ENCODE measurements around the gene FBXL15.
A peak's percentile ranks its signal among the peaks of the same experiment; 100 is the strongest.

FBXL15 gene

DNA sequence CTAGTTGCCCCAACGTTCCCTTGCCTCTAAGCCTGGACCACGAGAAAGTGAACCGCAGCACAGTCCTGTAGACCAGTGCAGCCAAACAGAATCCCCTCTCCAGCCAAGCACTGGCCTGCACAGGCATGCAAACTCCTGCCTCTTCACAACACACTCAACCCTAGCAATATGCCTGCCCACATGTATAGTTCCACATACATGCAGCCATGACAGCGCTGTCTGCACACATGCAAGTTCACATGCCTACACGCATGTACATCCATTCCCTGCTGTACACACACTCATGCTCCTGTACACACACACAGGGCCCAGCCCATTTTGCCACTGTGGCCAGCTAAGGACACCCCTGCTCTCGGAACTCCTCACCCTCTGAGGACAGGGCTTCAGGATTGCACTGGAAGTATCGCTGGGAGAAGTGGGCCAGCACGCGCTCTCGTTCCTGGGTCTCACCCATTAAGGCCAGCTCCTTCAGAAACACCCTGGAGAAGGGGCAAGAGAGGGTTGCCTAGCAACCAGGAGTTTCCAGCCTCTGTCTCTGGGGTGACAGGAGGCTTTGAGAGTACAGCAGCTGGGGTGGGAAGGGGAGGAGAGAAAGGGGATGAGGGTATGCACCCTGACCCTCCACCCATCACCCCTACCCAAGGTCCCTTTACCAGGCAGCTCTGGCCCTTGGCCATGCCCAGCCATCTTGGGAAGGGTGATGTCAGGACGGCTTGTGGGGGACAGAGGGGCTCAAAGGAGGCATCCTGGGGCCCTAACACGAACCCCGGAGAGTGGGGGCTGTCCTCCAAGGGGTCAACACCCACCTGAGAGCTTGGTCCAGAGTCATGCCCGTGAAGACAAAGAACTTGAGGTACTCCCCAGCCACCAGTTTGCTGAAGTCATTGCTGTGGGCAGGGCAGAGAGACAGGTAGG lies 9.0 kb upstream of the FBXL15 start:
- no peak for DNase-seq

DNA sequence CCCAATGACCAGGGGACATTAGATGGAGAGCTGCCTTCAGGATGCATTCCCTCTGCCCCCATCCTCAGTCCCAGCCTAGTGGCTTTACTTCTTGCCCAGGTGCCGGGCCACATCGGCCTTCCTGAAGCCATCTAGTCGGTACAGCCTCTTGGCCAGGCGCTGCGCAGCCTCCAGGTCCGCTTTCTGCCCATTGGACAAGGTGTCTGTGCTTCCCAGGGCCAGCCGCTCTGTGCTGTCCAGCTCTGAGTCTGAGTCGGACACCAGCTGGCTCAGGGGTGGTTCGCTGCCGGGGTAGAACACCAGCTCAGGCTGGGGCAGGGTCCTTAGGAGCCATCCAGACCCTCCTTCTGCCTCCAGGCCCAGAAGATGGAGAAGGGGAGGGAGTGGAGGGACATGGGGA lies 8.3 kb upstream of the FBXL15 start:
- DNase-seq, result no peak

DNA sequence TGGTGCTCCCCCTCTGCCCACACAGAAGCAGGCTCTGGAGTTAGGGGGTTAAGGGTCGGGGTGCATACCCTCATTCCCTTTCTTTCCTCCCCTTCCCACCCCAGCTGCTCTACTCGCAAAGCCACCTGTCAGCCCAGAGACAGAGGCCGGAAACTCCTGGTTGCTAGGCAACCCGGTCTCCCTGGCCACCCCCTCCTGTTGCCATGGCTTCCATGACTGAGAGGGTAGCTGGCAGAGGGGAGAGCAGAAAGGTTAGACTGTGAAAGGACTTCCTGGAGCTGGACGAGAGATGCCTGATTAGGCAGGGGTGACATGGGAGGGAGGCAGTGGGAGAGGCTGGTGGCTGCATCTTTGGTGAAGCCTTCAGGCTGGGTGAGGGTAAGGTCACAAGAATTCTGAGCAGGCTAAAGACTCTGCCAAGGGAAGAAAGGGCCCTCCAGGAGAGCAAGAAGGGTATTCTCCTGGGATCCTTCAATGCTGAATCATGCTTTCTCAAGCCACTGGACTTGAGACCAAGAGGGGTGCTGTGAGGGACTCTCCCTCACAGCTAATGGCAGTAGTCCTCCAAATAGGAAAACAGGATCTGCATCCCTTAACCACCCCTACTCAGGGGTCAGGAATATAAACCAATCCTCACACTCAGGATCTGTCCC lies 7.5 kb upstream of the FBXL15 start:
- no peak for DNase-seq

DNA sequence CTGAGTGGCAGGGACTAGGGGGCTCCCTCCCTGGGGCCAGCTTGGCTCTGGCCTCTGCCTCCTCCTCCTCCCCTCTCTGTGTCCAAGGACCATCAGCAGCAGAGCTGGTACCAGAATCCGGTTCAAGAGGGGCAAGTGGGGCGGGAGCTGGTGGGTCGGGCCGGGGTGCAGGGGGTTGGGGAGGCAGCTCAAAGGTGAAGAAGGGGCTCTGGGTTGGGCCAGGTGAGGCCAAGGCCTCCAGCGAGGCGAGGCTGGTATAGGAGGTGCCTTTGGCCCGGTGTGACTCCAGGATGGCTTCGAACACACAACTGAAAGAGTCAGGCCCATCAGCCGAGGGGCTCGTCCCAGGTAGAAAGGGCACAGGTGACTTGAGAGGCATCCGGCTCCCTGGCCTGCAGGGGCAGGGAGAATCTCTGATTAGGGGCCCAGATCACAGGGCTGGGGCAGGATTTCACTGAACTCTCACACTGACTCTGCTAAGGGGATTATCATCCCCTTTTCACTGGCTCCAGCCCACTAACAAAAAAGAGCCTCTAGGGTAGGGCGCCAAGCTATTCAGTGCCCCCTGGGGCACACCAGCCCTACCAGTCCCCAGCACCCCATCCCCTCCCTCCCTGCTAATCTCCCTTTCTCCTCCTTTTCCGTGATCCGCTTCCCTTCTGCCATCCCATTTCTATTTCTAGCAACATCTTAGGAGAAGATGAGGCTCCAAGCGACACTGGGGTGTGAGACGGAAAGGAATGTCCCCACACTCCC lies 6.7 kb upstream of the FBXL15 start:
- no peak for DNase-seq

DNA sequence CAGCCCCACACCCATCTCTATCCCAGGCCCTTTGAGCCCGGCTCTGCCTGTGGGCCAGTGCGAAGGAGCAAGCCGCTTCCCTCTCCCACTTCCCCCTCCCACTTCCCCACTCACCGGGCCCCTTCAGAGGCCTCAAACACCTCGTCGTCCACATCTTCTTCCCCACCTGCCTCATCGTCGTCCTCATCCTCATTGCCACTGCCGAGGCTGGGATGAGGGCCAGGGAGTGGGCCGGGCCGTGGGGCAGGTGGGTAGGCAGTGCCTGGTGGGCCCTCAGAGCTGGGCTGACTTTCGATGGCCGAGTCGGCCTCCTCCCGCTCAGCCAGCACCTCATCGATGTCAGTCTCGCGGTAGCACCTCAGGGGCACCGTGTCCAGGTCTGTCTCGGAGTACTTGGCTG lies 5.9 kb upstream of the FBXL15 start:
- no peak for DNase-seq

DNA sequence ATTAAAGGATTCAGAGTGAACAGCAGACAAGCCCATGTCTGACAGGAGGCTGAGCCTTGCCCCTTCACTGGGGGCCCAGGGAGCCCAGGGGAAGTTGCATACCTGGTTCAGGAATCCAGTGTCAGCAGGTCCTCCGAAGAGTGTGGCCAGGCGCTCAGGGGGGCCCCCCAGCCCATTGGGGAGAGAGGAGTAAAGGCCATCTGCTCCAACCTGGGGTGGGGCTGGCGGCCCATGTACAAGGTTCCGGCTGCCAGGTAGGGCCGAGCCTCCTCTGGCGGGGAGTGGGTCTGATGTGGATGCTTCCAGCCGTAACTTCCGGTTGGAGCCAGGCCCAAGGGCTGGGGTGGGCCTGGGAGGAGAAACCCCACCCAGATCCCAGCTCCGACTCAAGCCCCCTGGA lies 4.4 kb upstream of the FBXL15 start:
- no peak for DNase-seq

DNA sequence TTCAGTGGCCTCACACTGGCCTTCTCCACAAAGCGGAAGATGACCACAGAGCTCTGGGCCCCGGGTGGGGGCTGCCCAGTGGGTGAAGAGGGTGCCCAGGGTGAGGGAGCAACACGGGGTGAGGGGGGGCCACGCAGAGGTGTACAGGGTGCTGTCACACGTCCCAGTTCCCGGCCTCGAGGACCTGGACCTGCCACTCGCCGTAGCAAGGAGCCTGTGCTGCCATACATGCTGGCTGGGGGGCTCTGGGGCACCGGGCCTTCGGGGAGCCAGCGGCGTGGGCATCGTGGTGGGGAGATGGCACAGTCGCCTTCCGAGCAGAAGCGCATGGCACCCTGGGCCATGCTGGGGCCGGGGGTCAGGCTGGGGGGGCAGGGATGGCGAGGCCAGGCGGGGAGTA lies 3.9 kb upstream of the FBXL15 start:
- no peak for DNase-seq

DNA sequence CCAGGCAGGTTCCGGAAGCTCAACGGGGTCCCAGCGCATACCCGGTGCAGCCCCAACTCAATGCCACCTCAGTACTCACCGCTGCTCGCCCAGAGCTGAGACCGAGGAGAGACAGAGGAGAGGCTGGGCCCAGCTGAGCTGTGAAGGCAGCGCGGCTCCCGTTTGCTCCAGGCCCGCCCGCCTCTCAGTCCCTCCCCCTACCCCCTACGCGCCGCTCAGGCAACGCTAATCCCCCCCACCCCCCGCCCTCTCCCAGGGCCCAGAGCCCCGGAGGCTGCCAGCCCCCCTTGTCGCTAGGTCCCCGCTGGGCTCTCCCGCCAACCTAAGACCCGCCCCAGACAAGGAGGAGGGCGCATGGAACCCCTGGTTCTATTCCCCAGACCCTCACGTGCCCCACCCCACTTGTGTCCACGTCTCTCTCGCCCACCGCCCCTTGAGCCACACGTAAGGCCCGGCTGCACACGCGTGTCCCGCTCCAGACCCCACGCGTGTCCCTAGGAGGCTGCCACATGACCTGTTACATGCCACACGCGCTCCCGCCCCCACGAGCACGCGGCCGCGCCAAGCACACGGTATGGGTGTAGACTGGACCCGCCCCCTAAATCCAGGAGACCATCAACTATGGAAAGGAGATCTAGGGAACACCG lies 1.9 kb upstream of the FBXL15 start, which contains the start of gene PSD:
Gene PSD (minus strand): TSS at position 164 of the 647 bp plus-strand sequence. CDS start 1,747 bp downstream, outside the sequence.
- DNase-seq, result no peak

DNA sequence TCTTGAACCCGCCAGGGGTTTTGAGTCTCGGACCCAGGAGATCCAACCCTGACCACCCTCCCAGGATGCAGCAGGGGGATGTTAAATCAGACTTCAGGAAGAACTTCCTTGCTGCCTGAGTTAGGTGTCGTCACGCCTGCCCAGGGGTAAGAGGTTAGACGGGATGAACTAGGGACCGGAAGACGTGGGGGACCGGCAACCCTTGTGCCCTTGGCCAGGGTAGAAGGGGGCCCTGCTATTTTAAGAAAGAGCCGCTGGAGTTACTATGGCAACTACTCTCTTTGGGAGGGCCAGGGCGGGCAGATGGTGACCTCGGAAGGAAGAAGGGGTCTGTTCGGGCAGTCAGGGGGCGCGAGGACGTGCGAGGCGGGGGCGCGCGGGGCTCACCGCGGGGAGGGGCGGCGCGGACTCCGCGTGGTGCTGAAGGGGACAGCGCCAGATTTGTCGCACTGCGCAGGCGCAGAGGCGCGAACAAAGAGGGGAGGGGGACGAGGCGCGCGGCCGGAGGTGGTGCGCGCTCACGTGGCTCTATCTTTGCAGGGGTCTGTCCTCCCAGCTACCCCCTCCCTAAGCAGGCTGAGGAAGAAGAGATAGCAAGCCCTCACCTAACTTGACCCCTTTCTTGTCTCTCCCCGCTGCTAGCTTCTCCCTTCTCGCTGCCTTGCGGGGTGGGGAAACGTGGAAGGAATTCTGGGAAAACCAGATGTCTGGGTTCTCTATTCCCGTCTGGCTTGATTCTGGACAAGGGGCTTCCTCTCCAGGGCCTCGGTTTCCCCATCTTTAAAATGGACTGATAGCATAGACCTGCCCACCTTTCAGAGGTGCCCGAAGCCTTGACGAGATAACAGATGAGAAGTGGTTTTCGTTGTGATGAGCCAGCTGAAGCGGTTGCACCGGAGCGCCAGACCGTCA lies 1.1 kb upstream of the FBXL15 start:
- peak in 2 of 3 donors; percentile 53 to 68 for DNase-seq

DNA sequence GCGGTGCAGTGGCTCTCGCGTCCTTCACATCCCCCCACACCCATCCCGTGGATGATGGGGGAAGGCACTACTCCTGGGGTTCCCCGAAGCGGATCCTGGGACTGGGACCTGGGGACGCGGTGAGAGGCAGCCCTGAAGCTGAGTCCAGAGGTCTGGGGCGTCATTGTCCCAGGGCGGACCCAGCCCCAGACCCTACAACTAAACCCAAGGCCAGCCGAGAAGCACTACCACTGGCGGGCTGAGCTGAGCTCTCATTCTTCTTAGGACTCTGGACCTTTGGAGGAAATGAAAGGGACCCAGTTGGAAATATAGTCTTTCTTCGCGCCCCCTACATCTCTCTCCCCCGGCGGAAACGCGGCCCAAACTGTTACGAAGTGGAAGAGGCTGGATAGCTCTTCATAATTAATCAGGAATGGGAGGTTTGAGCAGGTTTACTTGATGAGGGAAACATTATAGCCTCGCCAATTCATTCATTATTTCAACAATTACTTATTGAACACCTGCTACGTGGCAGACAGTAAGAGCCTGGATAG lies 389 bp upstream of the FBXL15 start:
- no peak for DNase-seq

DNA sequence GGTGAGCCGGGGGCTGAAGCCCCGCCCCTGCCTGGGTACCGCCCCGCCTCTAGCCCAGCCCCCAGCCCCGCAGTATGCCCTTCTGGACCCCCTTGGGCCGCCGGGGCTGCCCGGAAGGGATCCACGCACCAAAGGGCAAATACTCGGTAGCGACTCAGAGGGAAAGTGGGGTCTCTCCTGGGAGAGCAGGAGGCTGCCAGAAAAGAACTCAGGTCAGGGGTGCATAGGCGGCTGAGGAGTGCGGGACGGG lies 796 bp downstream of the FBXL15 start:
- no peak for DNase-seq

DNA sequence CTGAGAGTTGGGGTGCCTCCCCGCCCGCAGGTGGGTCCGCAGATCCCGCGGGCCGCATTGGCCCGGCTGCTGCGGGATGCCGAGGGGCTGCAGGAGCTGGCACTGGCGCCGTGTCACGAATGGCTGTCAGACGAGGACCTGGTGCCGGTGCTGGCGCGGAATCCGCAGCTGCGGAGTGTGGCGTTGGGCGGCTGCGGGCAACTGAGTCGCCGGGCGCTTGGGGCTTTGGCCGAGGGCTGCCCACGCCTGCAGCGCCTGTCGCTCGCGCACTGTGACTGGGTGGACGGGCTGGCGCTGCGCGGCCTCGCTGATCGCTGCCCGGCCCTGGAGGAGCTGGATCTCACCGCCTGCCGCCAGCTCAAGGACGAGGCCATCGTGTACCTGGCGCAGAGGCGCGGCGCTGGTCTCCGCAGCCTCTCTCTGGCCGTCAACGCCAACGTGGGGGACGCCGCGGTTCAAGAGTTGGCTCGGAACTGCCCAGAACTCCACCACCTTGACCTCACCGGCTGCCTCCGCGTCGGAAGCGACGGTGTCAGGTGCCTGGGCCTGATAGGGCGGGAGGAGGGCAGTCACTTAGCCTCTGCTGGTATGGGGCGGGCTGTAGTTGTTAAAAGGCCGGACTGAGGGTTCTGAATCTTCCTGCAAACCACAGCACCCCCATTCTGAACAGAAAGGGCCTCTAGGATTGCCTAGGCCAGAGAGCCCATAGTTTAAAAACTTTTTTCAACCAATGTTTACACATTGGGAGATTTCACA lies 1.3 kb downstream of the FBXL15 start:
- DNase-seq, result peak in 2 of 3 donors; percentile 58 to 73

DNA sequence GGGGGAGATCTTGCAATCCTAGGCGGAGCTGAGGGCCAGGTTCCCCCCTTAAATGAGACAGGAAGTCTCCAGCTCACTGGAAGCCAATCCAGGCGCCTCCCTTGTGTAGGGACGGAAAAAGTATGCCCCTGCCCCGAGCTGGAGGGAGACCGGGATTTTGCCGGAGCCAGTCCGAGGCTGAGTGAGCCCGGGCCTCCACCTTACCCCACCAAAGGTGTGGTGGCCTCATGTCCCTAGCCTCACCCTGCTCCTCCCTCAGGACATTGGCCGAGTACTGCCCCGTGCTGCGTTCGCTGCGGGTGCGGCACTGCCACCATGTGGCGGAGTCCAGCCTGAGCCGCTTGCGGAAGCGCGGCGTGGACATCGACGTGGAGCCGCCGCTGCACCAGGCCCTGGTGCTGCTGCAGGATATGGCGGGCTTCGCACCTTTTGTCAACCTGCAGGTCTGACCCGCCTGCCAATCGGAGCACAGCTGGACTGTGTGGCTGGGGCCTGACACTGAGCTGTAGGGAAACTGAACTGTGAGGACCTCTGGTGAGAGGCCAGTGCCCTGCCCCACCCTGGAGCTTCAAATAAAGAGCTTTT lies 2.0 kb downstream of the FBXL15 start:
- DNase-seq, result peak; percentile 87 to 93 (median 92)

DNA sequence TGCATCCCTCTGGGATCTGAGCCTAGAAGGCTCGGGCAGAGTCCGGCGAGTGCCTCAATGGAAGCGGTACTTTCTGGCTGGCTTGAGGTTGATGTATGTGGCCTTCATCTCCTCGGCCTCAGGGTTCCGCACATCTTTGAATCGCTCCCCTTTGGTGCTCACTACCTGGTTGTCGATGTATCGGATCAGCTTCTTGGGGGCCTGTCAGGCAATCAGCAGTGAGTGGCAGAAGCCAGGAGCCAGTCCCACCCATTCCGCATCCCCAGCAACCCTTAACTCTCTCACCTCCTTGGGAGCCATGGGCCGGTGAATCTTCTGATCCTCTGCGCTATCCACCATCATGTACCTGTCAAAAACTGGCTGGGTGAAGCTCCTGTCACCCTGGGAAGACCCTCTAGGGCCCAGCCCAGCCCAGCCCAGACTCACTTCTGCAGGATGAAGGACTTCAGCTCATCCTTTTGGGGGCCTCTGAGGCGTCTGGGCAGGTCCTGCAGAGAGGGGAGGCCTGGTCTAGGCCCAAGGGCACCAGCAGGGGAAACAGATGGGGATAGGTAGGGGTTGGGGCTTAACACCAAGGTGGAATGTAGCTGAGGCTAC lies 2.8 kb downstream of the FBXL15 start:
- DNase-seq, result no peak

DNA sequence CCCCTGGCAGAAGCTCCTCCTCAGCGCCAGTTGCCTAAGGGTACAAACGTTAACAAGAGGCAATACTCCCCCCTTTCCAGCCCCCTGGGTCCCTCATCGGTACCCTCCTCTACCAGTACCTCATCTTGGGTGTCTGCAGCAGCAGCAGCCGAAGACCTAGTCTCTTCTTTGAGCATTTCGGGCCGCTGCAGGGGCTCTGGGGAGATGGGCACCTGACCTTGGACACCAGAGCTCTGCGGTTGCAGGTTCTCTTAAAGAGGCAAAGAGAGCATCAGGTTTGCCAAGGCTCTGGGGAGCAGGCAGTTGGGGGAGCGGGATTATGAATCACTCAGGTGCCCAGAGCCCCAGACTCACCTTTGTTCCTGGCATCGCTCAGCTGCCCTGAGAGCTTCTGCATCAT lies 3.5 kb downstream of the FBXL15 start:
- no peak for DNase-seq

DNA sequence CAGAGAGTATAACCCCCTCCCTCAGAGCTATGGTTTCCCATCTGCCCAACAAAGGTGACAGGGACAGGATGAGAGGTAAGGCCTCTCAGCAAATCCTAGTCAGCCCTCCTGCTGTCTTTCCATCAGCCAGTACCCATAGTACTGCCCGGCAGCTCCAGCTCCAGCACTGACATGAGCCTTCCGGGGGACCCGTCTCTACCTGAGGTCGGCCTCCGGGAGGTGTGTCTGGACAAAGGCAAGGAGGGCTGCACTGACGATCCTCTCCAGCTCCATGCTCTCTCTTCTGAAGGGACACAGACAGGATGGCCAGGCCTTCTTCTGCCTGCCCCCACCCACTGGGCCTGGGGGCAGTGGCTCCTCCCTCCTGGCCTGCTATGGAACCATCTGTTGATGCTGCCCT lies 4.3 kb downstream of the FBXL15 start:
- no peak for DNase-seq

DNA sequence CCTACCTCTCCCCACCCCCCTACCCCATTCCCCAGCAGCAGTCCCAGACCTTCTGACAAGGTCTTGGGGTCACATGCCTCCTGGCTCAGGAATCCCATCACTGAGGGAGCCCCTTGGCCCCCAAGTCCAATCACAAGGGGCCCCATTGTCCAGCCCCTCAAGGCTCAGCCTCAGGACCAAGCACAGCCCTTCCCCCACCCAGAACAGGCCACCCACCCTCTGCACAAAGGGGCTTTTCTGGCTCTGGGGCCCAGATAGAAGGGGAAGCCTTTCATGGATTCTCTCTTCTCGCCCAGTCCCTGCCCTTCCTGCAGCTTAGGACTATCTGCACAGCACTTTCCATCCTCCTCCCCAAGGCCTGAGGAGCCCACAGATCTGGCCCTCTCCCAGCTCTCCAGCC lies 4.8 kb downstream of the FBXL15 start:
- DNase-seq, result no peak

DNA sequence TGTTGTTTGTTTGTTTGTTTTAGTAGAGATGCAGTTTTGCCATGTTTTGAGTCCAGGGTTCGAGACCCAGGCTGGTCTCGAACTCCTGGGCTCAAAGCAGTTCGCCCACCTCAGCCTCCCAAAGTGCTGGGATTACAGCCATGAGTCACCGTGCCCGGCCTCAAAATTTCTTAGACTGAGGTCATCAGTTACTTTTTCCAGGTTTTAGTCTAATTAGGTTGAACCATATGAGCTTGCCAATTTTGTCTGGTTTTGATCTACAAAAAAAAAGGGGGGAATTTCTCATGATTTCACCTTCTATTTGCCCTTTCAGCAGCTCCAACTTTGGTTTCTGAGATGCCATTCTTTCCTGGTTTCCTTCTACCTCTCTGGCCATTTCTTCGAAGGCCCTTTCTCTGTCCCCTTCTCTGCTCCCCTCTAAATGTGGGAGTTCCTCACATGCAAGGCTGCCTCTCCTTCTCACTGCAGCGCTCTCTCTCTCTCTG lies 6.2 kb downstream of the FBXL15 start:
- no peak for DNase-seq

DNA sequence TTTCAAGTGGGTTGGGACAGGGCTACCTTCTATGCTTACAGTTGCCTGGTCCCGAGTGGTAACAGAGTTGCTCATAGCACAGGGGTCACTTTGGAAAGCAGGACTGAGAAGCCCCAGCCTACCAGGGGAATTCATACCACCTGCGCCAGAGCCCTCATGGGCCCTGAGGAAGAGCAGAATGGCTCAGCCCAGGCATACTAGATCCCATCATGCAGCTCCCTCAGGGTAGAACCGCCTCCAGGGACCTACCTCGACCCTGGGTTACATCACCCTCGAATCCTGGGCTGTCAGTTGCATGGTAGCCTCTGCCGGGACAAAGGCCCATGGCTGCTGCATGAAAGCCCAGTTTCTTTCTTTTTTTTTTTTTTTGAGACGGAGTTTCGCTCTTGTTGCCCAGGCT lies 8.8 kb downstream of the FBXL15 start:
- no peak for DNase-seq

Measured in suppressor macrophage treated with lipopolysaccharide for 1 hour (primary cell).